GM21367 (cell line): Measurements from ENCODE around the gene MARK4.

Experiments
- ATAC-seq: cut with Tn5 transposase; IDR thresholded peaks from one replicate; pipeline ENCODE4 v1.9.1; 2021; ENCODE audit not compliant: unreplicated experiment

The MARK4 gene

GRCh38 chr19:45271098-45271734 lies 20.1 kb downstream of the MARK4 start:
- ATAC-seq, result no peak

- no peak for ATAC-seq
Measured at GRCh38 chr19:45271735-45272108, 20.7 kb downstream of the MARK4 start.

GRCh38 chr19:45273521-45273855 lies 22.4 kb downstream of the MARK4 start:
- ATAC-seq, result no peak

- ATAC-seq, result no peak
Measured at GRCh38 chr19:45275370-45275971, 24.4 kb downstream of the MARK4 start.

- no peak for ATAC-seq
Measured at GRCh38 chr19:45276284-45276687, 25.2 kb downstream of the MARK4 start.

GRCh38 chr19:45278087-45278486 lies 27.0 kb downstream of the MARK4 start:
- no peak for ATAC-seq

GRCh38 chr19:45279587-45280192 lies 28.6 kb downstream of the MARK4 start:
- ATAC-seq, result no peak

- ATAC-seq, result no peak
Measured at GRCh38 chr19:45280471-45280961, 29.4 kb downstream of the MARK4 start.

GRCh38 chr19:45283443-45284033 lies 32.5 kb downstream of the MARK4 start:
- ATAC-seq, result no peak

- ATAC-seq, result no peak
Measured at GRCh38 chr19:45290381-45290931, 39.4 kb downstream of the MARK4 start.

GRCh38 chr19:45291834-45292233 lies 40.8 kb downstream of the MARK4 start:
- ATAC-seq, result no peak

GRCh38 chr19:45293682-45294081 lies 42.6 kb downstream of the MARK4 start:
- ATAC-seq, result no peak

GRCh38 chr19:45294291-45295029 lies 43.4 kb downstream of the MARK4 start:
- no peak for ATAC-seq

- no peak for ATAC-seq
Measured at GRCh38 chr19:45295873-45296272, 44.8 kb downstream of the MARK4 start.

- ATAC-seq, result no peak
Measured at GRCh38 chr19:45296355-45296754, 45.3 kb downstream of the MARK4 start.

- ATAC-seq, result no peak
Measured at GRCh38 chr19:45297674-45298073, 46.6 kb downstream of the MARK4 start.

- ATAC-seq, result no peak
Measured at GRCh38 chr19:45298264-45298663, 47.2 kb downstream of the MARK4 start.

GRCh38 chr19:45299719-45300118 lies 48.6 kb downstream of the MARK4 start:
- no peak for ATAC-seq

GRCh38 chr19:45302416-45302815 lies 51.3 kb downstream of the MARK4 start:
- no peak for ATAC-seq

- no peak for ATAC-seq
Measured at GRCh38 chr19:45303269-45304060, 52.4 kb downstream of the MARK4 start.
